NT2/D1 (cell line): ENCODE results near the gene MYBPC1.

Source experiments
- DNase-seq: peaks from one replicate; pipeline ENCODE4 v3.0.0-alpha.2; 2011; ENCODE audit warnings: low read depth, low spot score
- H3K27me3 ChIP-seq: 2 replicates; pipeline ENCODE4 v1.6.0; 2011; ENCODE audit warnings: mild to moderate bottlenecking; ENCODE audit not compliant: insufficient read length, insufficient read depth
- H3K36me3 ChIP-seq: 2 replicates; pipeline ENCODE4 v1.6.1; 2011; ENCODE audit warnings: mild to moderate bottlenecking, low read length, mixed read lengths; ENCODE audit not compliant: insufficient read depth, insufficient read length
- H3K4me1 ChIP-seq: 2 replicates; pipeline ENCODE4 v1.5.1; 2011; ENCODE audit not compliant: insufficient read depth, insufficient read length
- H3K4me3 ChIP-seq: 2 replicates; pipeline ENCODE4 v1.5.1; 2011; ENCODE audit warnings: low read depth; ENCODE audit not compliant: insufficient read length
- H3K9ac ChIP-seq: 2 replicates; pipeline ENCODE4 v1.6.0; 2011; ENCODE audit warnings: low read depth; ENCODE audit not compliant: insufficient read length
- H3K9me3 ChIP-seq: 2 replicates; pipeline ENCODE4 v1.5.1; 2011; ENCODE audit warnings: mild to moderate bottlenecking, low read length; ENCODE audit not compliant: insufficient read depth
- SUZ12 ChIP-seq: IDR thresholded peaks from 2 replicates; pipeline ENCODE4 v1.6.1; 2011; ENCODE audit not compliant: insufficient read length, insufficient read depth; ENCODE audit errors: extremely low read depth
- YY1 ChIP-seq: IDR thresholded peaks from 2 replicates; pipeline ENCODE4 v1.6.1; 2011; ENCODE audit not compliant: insufficient read length, insufficient read depth
- ZNF274 ChIP-seq: IDR thresholded peaks from 2 replicates; pipeline ENCODE4 v1.6.1; 2011; ENCODE audit warnings: mild to moderate bottlenecking, low read depth, low read length

MYBPC1 gene

GRCh38 chr12:101700299-101700820 lies 105.6 kb downstream of the MYBPC1 start:
- Histone ChIP-seq H3K27me3 (peaks cover 26% of the 10 kb centered on the region), H3K4me1 (peaks cover 8% of the 10 kb centered on the region), H3K4me3 (no peak overlapping the region), H3K9ac (no peak overlapping the region), H3K9me3 (no peaks in the 10 kb centered on the region), H3K36me3 (no peaks in the 10 kb centered on the region)
- no peak for DNase-seq
- TF ChIP-seq SUZ12, result no peak
- no peak for TF ChIP-seq ZNF274
- TF ChIP-seq YY1, result no peak

GRCh38 chr12:101703487-101703886 lies 108.7 kb downstream of the MYBPC1 start:
- TF ChIP-seq ZNF274 (no peak), YY1 (no peak), SUZ12 (no peak)
- Histone ChIP-seq H3K27me3 (no peaks in the 10 kb centered on the region), H3K4me3 (no peak overlapping the region), H3K9me3 (no peaks in the 10 kb centered on the region), H3K9ac (no peak overlapping the region), H3K36me3 (no peaks in the 10 kb centered on the region), H3K4me1 (peaks cover 5% of the 10 kb centered on the region)
- DNase-seq, result no peak

GRCh38 chr12:101706403-101706802 lies 111.6 kb downstream of the MYBPC1 start:
- Histone ChIP-seq H3K9ac (no peak overlapping the region), H3K4me1 (peaks cover 5% of the 10 kb centered on the region), H3K4me3 (no peak overlapping the region), H3K27me3 (no peaks in the 10 kb centered on the region), H3K9me3 (no peaks in the 10 kb centered on the region), H3K36me3 (no peaks in the 10 kb centered on the region)
- no peak for DNase-seq
- TF ChIP-seq YY1 (no peak), SUZ12 (no peak), ZNF274 (no peak)

- no peak overlapping the region for H3K9ac ChIP-seq
- H3K4me3 ChIP-seq, result no peak overlapping the region
- H3K9me3 ChIP-seq, result no peaks in the 10 kb centered on the region
- TF ChIP-seq YY1 (no peak), SUZ12 (no peak)
- H3K36me3 ChIP-seq, result no peaks in the 10 kb centered on the region
- DNase-seq, result no peak
- H3K27me3 ChIP-seq, result no peaks in the 10 kb centered on the region
- peaks cover 5% of the 10 kb centered on the region for H3K4me1 ChIP-seq
Measured at GRCh38 chr12:101707131-101707782, 112.5 kb downstream of the MYBPC1 start.

- Histone ChIP-seq H3K4me1 (no peaks in the 10 kb centered on the region), H3K27me3 (no peaks in the 10 kb centered on the region), H3K9ac (no peak overlapping the region), H3K9me3 (no peaks in the 10 kb centered on the region), H3K4me3 (no peak overlapping the region), H3K36me3 (peaks cover 3% of the 10 kb centered on the region)
- no peak for TF ChIP-seq ZNF274
- TF ChIP-seq YY1, result no peak
- no peak for TF ChIP-seq SUZ12
- DNase-seq, result no peak
Measured at GRCh38 chr12:101710288-101710687, 115.5 kb downstream of the MYBPC1 start.

GRCh38 chr12:101713059-101713682 lies 118.4 kb downstream of the MYBPC1 start:
- Histone ChIP-seq H3K36me3 (peaks cover 6% of the 10 kb centered on the region), H3K9me3 (no peaks in the 10 kb centered on the region), H3K4me3 (no peak overlapping the region), H3K27me3 (no peaks in the 10 kb centered on the region), H3K4me1 (no peaks in the 10 kb centered on the region), H3K9ac (no peak overlapping the region)
- no peak for DNase-seq
- no peak for TF ChIP-seq YY1
- no peak for TF ChIP-seq ZNF274
- TF ChIP-seq SUZ12, result no peak

GRCh38 chr12:101713930-101714329 lies 119.2 kb downstream of the MYBPC1 start:
- TF ChIP-seq YY1, result no peak
- no peak for TF ChIP-seq SUZ12
- TF ChIP-seq ZNF274, result no peak
- peaks cover 6% of the 10 kb centered on the region for H3K36me3 ChIP-seq
- no peaks in the 10 kb centered on the region for H3K27me3 ChIP-seq
- H3K4me3 ChIP-seq, result no peak overlapping the region
- no peaks in the 10 kb centered on the region for H3K4me1 ChIP-seq
- DNase-seq, result no peak
- H3K9me3 ChIP-seq, result no peaks in the 10 kb centered on the region
- no peak overlapping the region for H3K9ac ChIP-seq
